GM13977 (cell line): Measurements from ENCODE around the gene ZNF101.
A peak's percentile ranks its signal among the peaks of the same experiment; 100 is the strongest.

Experiments
- DNase-seq: peaks from one replicate; pipeline ENCODE4 v3.0.0; 2012; ENCODE audit warnings: low spot score
- CTCF ChIP-seq: IDR thresholded peaks from 2 replicates; pipeline ENCODE4 v1.5.1; 2012; ENCODE audit warnings: mild to moderate bottlenecking, control low read depth; ENCODE audit not compliant: insufficient read depth; ENCODE audit errors: extremely low read depth, missing control alignments
- in situ Hi-C: fragments of 300-500 bp; cut with MboI; formaldehyde crosslinking; loops from one replicate; pipeline ENCODE4 v1.12.0; 2022; ENCODE audit warnings: low sequenced_read_pairs, low pct_unique_long_range_greater_than_20kb, mixed read lengths, inconsistent platforms; ENCODE audit not compliant: unreplicated experiment

ZNF101 gene

GRCh38 chr19:19653597-19654147 is 15.0 kb upstream of the ZNF101 start:
- TF ChIP-seq CTCF: no peak
- in situ Hi-C loops: no loop called here
- no peak for DNase-seq

- in situ Hi-C loops: no loop called here
- no peak for DNase-seq
- no peak for TF ChIP-seq CTCF
These were observed 14.2 kb upstream of the ZNF101 start for GRCh38 chr19:19654441-19654840.

- TF ChIP-seq CTCF: no peak
- in situ Hi-C loops: no loop called here
These were observed 13.5 kb upstream of the ZNF101 start for GRCh38 chr19:19655051-19655594.

GRCh38 chr19:19655641-19656343 is 12.8 kb upstream of the ZNF101 start:
- no peak for TF ChIP-seq CTCF
- in situ Hi-C loops: no loop called here
- DNase-seq: peak; percentile 18

More at GRCh38 chr19:19655051-19655594, 13.5 kb upstream of the ZNF101 start:
- peak; percentile 13 for DNase-seq

GRCh38 chr19:19656451-19657396 is 11.9 kb upstream of the ZNF101 start:
- TF ChIP-seq CTCF: no peak
- in situ Hi-C loops: no loop called here
- DNase-seq: peak; percentile 10

GRCh38 chr19:19657397-19657783 is 11.2 kb upstream of the ZNF101 start:
- no peak for TF ChIP-seq CTCF

More at GRCh38 chr19:19657397-19657783, 11.2 kb upstream of the ZNF101 start:
- in situ Hi-C loops: no loop called here
- DNase-seq: no peak
